HepG2 (cell line): ENCODE data around the gene SRCIN1. TPM values are rescaled to one million over a fixed set of nuclear protein-coding genes. Genes with fewer than 3 reads are reported as not detected.

Experiments
- ASH2L ChIP-seq: fragments of 300-600, 200-600 bp; sonication (generic); IDR thresholded peaks from 2 replicates; pipeline ENCODE4 v1.7.0; 2017; ENCODE audit warnings: low read depth, mild to moderate bottlenecking, moderate library complexity, mixed read lengths, low read length; ENCODE audit not compliant: insufficient read length
- FOXK1 ChIP-seq: sonication (generic); formaldehyde crosslinking; IDR thresholded peaks from 2 replicates; pipeline ENCODE4 v1.4.0; 2020; ENCODE audit warnings: low read depth, missing genetic modification reagents, borderline replicate concordance
- JUNB ChIP-seq: sonication (generic); formaldehyde crosslinking; IDR thresholded peaks from 2 replicates; pipeline ENCODE4 v1.8.0; 2022; ENCODE audit warnings: missing genetic modification reagents, mild to moderate bottlenecking, borderline replicate concordance
- KDM5A ChIP-seq: fragments of 200-600 bp; sonication (generic); IDR thresholded peaks from 2 replicates; pipeline ENCODE4 v1.7.0; 2018; ENCODE audit warnings: antibody characterized with exemption, mild to moderate bottlenecking, low read length, borderline replicate concordance
- KMT2A ChIP-seq: sonication (generic); formaldehyde crosslinking; IDR thresholded peaks from 2 replicates; pipeline ENCODE4 v1.4.0; 2020; ENCODE audit warnings: missing genetic modification reagents
- MBNL3 ChIP-seq: fragments of 250-450 bp; sonication (Bioruptor Pico); conservative IDR thresholded peaks from 2 replicates; pipeline ENCODE4 v1.8.0; 2022; ENCODE audit warnings: mild to moderate bottlenecking, inconsistent platforms
- MXD4 ChIP-seq: IDR thresholded peaks from 2 replicates; pipeline ENCODE4 v1.6.1; 2016; ENCODE audit warnings: mild to moderate bottlenecking, missing biosample characterization, missing genetic modification reagents
- RAD21 ChIP-seq: fragments of 450-650 bp; formaldehyde crosslinking; IDR thresholded peaks from 2 replicates; pipeline ENCODE4 v1.5.0; 2020; ENCODE audit warnings: mild to moderate bottlenecking
- RBM39 ChIP-seq: fragments of 200-400 bp; formaldehyde crosslinking; IDR thresholded peaks from one replicate; pipeline ENCODE4 v1.6.1; 2018; ENCODE audit warnings: antibody characterized with exemption, mild to moderate bottlenecking, low read depth, low read length; ENCODE audit not compliant: poor library complexity, severe bottlenecking
- SALL1 ChIP-seq: sonication (generic); formaldehyde crosslinking; IDR thresholded peaks from 2 replicates; pipeline ENCODE4 v1.8.0; 2022; ENCODE audit warnings: mild to moderate bottlenecking, missing genetic modification reagents
- TGIF2 ChIP-seq: IDR thresholded peaks from 2 replicates; pipeline ENCODE4 v1.6.1; 2016; ENCODE audit warnings: control low read depth, missing compliant biosample characterization
- THAP8 ChIP-seq: sonication (generic); formaldehyde crosslinking; IDR thresholded peaks from 2 replicates; pipeline ENCODE4 v1.5.1; 2020; ENCODE audit warnings: missing genetic modification reagents, mild to moderate bottlenecking, borderline replicate concordance
- U2AF1 ChIP-seq: fragments of 200-400 bp; formaldehyde crosslinking; optimal IDR thresholded peaks from 2 replicates; pipeline ENCODE3; 2017; ENCODE audit warnings: mild to moderate bottlenecking, low read depth, low read length
- ZBTB3 ChIP-seq: sonication (generic); formaldehyde crosslinking; IDR thresholded peaks from 2 replicates; pipeline ENCODE4 v1.4.0; 2020; ENCODE audit warnings: low read depth, mild to moderate bottlenecking, moderate library complexity, missing genetic modification reagents, borderline replicate concordance
- ZBTB33 ChIP-seq: sonication (generic); formaldehyde crosslinking; IDR thresholded peaks from 2 replicates; pipeline ENCODE4 v1.4.0; 2020; ENCODE audit warnings: missing genetic modification reagents
- ZBTB4 ChIP-seq: sonication (generic); formaldehyde crosslinking; IDR thresholded peaks from 2 replicates; pipeline ENCODE4 v1.4.0; 2020; ENCODE audit warnings: missing genetic modification reagents, mild to moderate bottlenecking, borderline replicate concordance
- ZNF326 ChIP-seq: sonication (generic); formaldehyde crosslinking; IDR thresholded peaks from 2 replicates; pipeline ENCODE4 v1.4.0; 2020; ENCODE audit warnings: missing genetic modification reagents, borderline replicate concordance
- ZNF460 ChIP-seq: sonication (generic); formaldehyde crosslinking; IDR thresholded peaks from 2 replicates; pipeline ENCODE4 v1.5.1; 2020; ENCODE audit warnings: missing genetic modification reagents, mild to moderate bottlenecking, borderline replicate concordance
- ZNF652 ChIP-seq: IDR thresholded peaks from 2 replicates; pipeline ENCODE4 v1.6.1; 2016; ENCODE audit warnings: low read depth, borderline replicate concordance
- ZNF766 ChIP-seq: sonication (generic); formaldehyde crosslinking; IDR thresholded peaks from 2 replicates; pipeline ENCODE4 v1.5.0; 2020; ENCODE audit warnings: missing genetic modification reagents, borderline replicate concordance
- polyA plus RNA-seq, 8 experiments: library from polyadenylated mRNA; depleted of rRNA in 3 of 8; stranded (reverse) in 7 of 8; unstranded in 1 of 8; fragments of >200 nt; fragmentation: Illumina TruSeq in 4 of 8; extraction: Trizol in 4 of 8; gene quantifications; 2 replicates each; pipeline versions ENCODE4 v1.2.1 to v1.2.3, GENCODE V29; 2011 to 2016; ENCODE audit warnings: low read depth in 4 of 8, missing spikeins in 1 of 8, mixed read lengths in 1 of 8; ENCODE audit not compliant: insufficient read depth in 1 of 8
- total RNA-seq, 5 experiments: library from RNA; depleted of rRNA; stranded (reverse); fragments of >200 nt; fragmentation: Illumina TruSeq; extraction: Trizol; gene quantifications; 2 replicates each; pipeline ENCODE4 v1.2.3, GENCODE V29; 2016; ENCODE audit warnings: low read depth in 1 of 5
- TF ChIP-seq, protein P1 (sequence below): sonication (generic); formaldehyde crosslinking; IDR thresholded peaks from 2 replicates; pipeline ENCODE4 v1.4.0; 2020; ENCODE audit warnings: missing genetic modification reagents, low read depth, mild to moderate bottlenecking, borderline replicate concordance

SRCIN1 gene
- total and polyA plus RNA-seq, 2 of the 13 experiments (the other 11 are each of a cell fraction or from before 2014, with no cell fraction given) = 1.2 to 9.6 TPM

- peak; percentile 59; the same call in 1 of the 2 replicates for TF ChIP-seq ZBTB33 (CRISPR knock-in tag)
- TF ChIP-seq TGIF2 (CRISPR knock-in tag) = no peak
- TF ChIP-seq ZNF326 (CRISPR knock-in tag) = no peak
- TF ChIP-seq KDM5A = no peak
- TF ChIP-seq RAD21 (CRISPR knock-in tag) = no peak; the same call in 1 of the 2 replicates
- TF ChIP-seq ZNF652 = no peak
- no peak for TF ChIP-seq MXD4 (CRISPR knock-in tag)
- no peak for TF ChIP-seq ZNF766 (CRISPR knock-in tag)
- no peak for TF ChIP-seq KMT2A (CRISPR knock-in tag)
- TF ChIP-seq SALL1 (CRISPR knock-in tag) = 0 out of 2 replicates have a peak, but pooled peaks have one; percentile 26
- TF ChIP-seq MBNL3 = no peak
- TF ChIP-seq, protein P1, sequence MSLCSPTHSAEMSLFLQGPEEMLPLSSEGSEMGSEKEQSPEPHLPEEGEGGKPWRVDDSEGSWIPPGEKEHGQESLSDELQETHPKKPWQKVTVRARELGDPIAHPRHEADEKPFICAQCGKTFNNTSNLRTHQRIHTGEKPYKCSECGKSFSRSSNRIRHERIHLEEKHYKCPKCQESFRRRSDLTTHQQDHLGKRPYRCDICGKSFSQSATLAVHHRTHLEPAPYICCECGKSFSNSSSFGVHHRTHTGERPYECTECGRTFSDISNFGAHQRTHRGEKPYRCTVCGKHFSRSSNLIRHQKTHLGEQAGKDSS (CRISPR knock-in tag) = no peak
- TF ChIP-seq ZBTB4 (CRISPR knock-in tag) = peak; percentile 74; the same call in 1 of the 2 replicates
- no peak for TF ChIP-seq RBM39
- no peak for TF ChIP-seq THAP8 (CRISPR knock-in tag)
- TF ChIP-seq ASH2L = no peak
- TF ChIP-seq ZBTB3 (CRISPR knock-in tag) = no peak
- TF ChIP-seq U2AF1 = no peak
- no peak for TF ChIP-seq FOXK1 (CRISPR knock-in tag)
- no peak for TF ChIP-seq JUNB (CRISPR knock-in tag)
- TF ChIP-seq ZNF460 (CRISPR knock-in tag) = no peak
Observed at GRCh38 chr17:38617074-38617860, 11.5 kb upstream of the SRCIN1 start (continued).
